HG03439 (cell line): ENCODE results near the gene MTHFD1L.

ENCODE experiments used
- ATAC-seq: cut with Tn5 transposase; IDR thresholded peaks from one replicate; pipeline ENCODE4 v1.9.1; 2021; ENCODE audit warnings: mild to moderate bottlenecking, moderate library complexity; ENCODE audit not compliant: unreplicated experiment

MTHFD1L gene

DNA sequence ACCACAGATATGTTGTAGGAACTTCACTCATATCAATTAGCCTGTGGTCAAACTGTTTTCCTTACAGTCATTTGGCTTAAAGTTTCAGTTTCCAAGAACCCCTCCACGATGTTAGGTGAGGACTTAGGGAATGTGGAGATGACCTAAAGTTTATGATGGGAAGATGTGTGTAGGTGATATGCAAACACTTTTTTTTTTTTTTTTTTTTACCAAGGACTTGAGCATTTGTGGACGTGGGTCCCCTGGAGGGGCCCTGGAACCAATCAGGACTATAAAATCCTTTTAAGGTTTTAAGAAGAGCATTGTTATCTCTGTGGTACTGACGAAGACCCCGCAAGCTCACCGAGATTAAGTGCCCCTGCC is 478 bp upstream of the MTHFD1L start:
- ATAC-seq, result peak; percentile 1

DNA sequence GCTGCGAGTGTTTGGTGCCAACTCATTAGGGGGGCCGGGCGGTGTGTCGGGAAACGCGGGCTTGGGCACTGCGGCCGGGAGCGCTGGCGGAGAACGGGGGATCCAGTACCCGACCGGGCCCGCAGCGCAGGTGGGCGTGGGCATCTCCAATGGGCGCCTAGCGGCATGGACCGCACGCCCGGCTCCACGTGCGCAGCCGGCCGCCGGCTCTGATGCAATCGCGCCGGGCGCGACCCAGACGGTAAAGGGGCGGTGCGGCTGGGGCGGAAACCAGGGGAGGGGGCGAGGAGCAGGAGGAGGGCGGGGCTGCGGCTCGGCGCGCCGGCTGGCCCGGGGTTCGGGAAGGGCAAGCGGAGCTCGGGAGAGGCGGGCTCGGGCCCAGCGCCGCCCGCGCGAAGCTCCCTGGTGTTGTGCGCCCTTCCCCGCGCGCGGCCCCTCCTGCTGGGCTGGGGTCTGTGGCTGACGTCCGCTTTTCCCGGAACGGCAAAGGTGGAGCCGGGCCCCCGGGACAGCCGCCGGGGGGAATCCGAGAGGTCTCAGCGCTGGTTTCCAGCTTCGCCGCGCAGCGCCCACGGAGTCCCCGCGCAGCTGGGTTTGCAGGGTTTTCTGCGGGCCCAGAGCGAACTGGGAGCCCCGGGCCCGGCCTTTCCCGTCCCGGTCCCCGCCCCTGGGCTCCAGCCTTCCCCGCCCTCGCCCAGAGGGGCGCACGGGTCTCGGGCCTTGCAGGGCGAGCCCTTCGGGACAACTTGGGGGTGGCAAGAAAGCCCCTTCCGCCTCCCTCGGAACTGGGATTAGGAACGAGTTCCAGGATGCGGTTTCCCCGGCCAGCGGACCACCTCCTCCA is 867 bp downstream of the MTHFD1L start:
- ATAC-seq, result peak; percentile 74

DNA sequence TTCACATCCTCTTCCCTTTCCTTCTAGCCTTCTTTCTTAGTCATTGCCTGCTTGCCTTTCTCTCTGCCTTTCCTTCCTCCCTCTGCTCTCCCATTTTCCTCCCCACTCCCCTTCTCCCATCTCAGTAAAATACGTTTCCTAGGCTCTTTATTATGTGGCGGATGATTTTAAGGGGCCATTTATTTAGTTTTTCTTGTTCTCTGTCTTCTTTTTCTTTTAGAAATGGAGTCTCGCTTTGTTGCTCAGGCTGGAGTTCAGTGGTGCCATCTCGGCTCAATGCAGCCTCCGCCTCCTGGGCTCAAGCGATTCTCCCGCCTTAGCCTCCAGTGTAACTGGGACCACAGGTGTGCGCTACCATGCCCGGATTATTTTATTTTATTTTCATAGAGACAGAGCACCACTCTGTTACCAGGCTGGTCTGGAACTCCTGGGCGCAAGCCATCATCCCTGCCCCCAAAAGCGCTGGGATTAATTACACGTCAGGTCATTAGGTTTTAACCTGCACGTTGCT is 1.5 kb downstream of the MTHFD1L start:
- no peak for ATAC-seq

DNA sequence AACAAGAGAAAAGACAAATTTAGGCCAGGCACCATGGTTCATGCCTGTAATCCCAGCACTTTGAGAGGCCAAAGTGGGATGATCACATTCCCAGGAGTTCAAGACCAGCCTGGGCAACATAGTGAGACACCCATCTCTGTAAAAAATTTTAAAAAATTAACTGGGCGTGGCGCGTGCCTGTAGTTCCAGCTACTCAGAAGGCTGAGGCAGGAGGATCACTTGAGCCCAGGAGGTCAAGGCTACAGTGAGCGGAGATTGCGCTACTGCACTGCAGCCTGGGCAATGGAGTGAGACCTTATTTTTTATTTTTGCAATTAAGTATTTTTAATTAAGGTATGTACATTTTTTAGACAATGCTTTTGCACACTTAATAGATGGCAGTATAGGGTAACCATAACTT is 3.3 kb downstream of the MTHFD1L start:
- no peak for ATAC-seq

DNA sequence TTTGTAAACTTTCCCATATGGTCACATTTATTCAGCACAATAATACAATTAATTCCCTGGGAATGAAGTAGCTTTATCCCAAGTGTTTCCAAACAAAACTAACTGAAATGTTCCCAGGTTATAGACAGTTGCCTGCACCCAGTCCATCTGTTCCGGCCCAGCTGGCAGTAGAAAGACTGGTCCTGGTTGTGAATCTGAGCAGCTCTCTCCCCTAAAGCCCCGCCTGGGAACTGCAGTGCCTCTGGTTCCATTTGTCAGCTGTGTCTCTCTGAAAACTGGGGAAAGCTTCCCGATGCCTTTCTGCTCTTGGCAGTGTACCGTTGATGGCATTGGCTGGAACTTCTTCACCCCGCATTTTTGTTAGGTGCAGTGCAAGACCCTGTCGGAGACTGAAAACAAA is 8.7 kb downstream of the MTHFD1L start:
- ATAC-seq, result no peak

DNA sequence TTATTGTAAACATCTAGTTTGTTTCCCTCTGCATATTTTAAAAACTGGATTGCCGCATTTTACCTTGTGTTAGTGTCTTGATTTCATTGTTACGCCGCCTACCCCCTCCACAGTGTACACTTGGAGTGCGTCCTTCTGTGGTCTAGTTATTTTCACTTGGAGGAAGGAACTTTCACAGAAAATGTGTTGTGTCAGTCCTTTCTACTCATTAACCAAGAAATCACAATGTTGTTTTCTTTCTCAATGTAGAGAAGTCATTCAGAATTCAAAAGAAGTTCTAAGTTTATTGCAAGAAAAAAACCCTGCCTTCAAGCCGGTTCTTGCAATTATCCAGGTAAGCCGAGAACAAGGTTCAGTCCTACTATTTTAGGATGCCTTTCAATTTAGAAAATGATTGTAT is 10.3 kb downstream of the MTHFD1L start:
- ATAC-seq, result no peak

DNA sequence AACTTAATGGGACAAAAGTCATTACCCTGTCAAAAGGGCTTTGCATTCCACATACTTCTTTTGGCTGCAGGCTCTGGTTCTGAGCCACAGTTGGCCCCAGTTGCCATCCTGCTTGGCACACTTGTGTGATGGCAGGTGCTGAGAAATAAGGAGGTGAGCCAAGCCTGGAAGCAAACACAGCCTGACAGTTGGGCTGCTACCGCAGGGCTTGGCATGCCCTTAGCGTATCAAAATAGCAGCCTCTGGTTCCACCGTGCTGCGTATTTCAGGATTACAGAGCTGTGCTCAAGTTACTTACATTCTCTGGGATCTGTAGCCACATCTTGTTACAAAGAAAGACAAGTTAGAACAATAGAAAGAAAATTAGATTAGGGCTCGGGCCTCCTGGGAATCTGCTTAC is 11.1 kb downstream of the MTHFD1L start:
- ATAC-seq, result no peak

DNA sequence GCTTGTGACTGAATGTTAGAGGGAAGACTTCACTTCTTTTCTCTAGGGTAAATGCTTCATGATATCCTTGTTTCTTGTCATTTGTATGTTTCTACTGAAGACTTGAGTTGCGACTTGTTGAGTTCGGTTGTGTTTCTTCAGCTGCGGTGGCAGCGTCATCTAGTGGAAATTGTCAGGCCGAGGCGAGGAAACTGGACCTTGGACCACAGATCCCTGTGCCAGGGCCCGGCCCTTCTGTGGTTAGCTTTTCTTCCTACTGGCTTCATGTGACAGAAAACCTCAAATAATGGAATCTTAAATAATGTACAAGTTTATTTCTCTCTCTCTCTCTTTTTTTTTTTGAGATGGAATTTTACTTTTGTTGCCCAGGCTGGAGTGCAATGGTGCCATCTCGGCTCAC is 12.4 kb downstream of the MTHFD1L start:
- no peak for ATAC-seq

DNA sequence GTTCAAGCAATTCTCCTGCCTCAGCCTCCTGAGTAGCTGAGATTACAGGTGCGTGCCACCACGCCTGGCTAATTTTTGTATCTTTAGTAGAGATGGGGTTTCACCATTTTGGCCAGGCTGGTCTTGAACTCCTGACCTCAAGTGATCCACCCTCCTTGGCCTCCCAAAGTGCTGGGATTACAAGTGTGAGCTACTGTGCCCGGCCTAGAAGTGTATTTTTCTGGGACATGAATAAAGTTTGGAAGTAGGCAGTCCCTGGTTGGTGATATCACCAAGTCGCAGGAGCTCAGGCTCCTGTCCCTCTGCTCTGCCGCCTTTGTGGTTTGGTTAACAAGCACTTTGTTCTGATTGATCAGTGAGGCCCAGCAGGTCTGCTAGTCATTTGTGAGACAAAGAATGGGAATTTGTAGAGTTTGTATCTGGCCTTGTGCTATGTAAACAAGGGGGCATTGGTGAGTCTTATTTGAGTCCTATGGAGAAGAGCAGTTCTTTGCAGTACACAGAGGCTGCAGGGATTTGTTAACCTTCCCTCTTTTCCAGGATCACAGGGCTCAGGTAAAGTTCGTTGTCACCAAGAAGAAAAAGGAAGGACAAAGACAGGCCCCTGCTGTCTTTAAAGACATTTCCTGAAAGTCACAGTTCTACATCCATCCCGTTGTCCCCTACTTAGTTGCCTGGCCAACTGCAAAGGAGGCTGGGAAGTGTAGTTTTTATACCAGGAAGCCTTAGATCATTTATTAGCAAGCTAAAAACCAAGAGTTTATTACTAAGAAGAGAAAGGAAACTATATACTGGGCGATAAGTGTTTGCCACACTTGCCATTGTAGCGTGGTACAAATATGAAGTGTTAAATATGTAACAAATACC is 13.1 kb downstream of the MTHFD1L start:
- ATAC-seq, result no peak

DNA sequence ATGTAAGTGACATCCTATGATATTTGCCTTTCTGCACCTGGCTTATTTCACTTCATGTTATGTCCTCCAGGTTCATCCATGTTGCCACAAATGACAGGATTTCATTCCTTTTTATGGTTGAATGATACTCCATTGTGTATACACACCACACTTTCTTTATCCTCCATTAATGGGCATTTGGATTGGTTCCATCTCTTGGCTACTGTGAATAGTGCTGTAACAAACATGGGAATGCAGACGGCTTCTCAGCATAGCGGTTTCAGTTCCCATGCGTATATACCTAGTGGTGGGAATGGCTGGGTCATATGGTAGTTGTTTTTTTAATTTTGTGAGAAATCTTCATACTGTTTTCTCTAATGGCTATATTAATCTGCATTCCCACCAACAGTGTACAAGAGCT is 14.8 kb downstream of the MTHFD1L start:
- ATAC-seq, result no peak

DNA sequence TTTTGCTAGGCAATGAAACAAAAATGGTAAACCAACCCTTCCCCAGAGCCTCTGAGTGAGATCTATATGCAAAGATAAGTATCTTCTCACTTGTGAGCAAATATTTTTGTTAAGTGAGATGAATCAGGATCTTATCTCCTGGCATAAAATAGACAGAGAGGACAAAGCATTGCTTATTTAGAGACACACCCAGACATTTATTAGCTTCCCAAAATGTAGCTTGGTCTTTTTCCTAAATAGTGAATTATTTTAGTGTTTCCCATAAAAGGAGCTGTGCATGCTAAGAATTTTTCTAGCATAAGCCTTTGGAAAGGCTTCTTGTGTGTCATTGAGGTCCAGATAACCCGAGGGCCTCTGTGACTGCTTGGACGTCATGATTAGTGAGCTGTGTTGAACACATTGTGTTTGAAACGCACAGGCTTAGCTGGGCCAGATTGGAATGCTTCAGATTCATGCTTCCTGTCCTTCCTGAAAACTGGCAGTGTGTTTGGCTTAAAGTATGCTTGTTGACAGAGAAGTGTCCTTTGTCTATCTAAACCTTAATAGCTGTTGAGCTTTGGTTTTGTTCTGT is 16.5 kb downstream of the MTHFD1L start:
- ATAC-seq, result no peak

DNA sequence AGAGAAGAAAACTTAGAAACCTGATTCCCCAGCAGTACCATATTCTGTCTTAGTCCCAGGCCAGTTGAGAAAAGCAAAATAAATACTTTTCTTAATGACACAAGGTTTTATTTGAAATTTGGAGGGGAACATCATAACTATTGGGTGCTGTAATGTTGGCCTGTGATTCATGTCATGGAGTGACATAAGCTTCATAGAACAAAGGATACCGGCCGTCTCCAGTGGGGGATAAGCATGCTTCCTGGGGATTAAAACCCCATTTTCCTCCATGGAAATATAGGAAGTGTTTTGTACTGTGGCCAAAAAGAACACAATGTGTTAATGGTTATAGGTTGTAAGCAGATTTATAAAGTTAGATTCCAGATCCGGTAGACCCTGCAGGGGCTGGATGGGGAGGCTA is 18.0 kb downstream of the MTHFD1L start:
- no peak for ATAC-seq

DNA sequence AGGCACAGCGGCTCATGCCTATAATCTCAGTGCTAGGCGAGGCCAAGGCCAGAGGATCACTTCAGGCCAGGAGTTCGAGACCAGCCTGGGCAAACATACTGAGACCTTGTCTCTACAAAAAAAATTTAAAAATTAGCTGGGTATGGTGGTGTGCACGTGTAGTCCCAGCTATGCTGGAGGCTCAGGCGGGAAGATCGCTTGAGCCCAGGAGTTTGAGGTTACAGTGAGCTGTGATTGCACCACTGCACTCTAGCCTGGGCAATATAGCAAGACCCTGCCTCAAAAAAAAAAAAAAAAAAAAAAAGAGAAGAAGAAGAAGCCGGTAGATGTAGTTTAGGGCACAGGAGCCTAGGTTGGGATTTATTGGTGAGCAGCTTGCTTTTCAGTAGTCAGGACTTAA is 20.7 kb downstream of the MTHFD1L start:
- ATAC-seq, result no peak

DNA sequence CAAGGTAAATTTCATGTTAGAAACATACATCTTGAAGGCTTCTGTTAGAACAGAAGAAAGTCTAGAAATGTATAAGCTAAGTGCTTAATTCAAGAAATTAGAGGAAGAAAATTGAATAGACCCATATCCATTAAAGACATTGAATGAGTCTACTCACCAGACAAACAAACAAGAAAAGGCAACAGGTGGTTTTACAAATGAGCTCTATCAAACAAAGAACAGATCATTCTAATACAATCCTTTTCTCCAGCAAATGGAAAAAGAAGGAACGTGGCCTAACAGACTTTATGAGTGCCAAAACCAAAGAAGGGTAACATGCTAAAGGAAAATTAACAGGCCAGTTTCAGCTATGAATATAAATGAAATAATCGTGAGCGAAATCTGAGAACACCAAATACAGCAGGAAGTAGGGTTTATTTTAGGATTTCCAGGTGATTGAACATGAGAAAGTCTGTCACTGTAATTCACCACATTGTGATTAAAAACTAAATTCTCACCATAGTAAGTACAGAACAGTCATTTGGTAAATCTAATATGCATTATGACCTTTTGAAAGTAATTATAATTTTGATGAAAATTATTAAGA is 22.6 kb downstream of the MTHFD1L start:
- no peak for ATAC-seq

DNA sequence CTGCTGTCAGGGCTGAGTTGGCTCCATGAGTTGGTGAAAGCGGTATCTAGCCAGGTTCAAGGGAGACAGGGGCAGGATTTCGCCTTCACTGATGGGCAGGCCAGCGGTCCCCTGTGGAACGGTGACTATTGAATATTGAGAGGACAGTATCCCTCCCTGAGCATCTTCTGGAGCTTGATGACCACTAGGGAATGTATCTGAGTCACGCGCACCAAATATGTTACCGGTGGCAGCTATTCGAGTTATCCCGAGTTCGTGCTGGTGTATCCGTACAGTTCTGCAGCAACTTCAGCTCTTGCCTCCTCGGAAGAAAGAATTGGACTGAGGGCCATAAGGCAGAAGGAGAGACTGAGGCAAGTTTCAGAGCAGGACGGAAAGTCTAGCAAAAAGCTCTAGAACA is 24.8 kb downstream of the MTHFD1L start:
- ATAC-seq, result no peak

DNA sequence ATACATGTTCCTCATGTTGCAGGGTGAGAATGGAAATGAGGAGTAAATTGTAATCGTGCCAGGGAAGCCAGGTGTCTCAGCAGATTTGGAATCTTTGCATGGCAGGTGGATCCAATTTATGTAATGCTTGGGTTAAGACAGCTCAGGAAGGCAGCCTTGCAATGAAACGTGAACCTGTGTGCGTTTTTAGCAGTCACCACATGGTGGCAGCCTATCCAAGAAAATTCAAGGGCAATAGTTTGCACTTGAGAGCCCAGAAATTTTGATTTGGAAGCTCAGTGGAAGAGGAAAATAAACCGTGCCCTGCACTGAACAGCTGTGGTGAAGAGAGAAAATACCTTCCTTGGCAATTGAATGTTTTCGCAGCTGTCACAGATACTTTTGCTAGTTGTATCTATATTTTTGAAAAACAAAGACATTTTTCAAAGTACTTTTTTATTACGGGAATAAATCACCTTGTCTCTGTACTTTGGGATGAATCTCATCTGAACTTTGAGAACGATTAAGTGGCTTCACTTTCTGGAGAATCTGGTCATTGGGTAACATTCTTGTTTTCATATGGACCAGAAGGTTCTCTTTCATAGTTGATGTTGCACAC is 26.5 kb downstream of the MTHFD1L start:
- ATAC-seq, result peak; percentile 46

DNA sequence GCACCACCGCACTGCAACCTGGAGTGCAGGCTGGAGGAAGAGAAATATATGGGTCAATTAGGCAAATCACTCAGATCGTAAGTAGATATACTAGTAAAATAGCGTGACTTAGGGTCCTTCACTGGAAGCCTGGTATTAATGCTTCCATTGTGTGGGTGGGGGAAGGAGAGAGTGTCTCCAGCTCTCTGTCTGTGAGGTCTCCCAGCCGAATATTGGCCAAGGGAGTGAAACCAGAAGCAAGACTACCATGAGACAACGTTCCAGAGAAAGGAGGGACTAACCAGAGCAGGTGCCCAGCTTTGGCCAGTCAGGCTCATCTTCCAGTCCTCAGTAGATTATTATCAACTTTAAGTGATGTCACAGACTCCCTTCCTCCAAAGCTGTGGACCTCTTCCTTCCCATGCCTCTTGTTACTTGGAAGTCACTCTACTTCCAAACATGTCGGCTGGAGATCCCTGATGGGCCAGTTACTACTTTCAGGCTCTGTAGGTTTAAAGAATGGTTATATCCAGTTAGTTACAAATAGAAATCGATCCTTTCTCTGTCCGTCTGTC is 28.8 kb downstream of the MTHFD1L start:
- no peak for ATAC-seq

DNA sequence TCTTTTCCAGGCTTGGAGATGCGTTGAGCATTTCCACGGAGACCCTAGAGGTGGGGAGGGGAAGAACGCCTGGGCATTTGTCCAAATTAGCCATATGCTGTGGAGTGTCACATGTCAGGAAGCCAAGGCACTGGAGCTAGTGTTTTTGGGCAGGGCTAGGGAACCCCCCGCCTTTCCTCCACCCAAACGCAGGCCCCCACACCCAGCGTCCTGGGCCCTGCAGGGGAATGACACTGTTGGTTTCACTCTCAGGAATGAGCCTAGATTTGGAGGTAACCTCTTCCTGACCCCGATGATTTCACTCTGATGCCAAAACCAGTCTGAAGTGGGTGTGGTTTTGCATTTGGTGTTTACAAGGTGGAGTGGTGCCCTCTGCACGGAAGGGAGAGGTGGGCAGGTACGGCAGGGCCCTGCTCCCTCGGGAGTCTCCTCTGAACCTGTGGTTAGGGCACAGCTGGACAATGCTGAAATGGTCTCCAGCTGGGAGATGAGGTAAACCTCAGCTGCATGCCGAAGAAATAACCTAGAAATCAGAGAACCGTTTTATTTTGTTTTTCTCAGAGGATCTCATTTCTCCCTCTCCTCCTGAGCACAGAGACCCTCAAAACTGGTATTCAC is 29.5 kb downstream of the MTHFD1L start:
- ATAC-seq, result peak; percentile 52

DNA sequence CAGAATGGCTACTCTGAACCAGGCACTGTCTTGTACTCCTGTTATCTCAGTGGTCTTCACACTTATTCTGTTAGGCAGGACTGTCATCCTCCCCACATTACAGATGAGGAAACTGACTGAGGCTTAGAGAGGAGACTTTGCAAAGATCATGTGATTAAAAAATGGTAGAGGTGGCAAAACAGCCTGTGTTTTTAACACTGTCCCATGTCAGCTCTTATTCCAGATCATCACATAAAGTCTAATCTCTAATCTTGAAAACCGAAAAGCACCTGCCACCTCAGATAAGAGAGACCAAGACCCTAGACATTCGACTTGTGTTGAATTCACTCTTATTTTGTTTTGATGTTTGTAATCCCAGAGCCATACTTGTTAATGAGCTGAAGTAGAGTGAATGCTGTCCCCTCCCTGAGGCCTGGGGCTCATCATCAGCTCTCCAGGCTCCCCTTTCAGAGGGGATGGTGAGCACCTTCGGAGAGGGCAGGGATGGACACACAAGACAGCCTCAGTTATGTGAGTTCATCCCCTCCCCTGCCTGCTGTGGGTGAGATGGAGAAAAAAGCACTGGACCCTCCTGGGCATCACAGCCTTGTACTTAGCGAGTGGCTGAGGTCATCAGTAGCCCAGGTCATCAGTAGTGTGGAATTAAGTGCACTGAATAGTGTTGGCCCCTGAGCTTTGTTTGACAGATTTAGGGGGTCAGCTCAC is 30.6 kb downstream of the MTHFD1L start:
- no peak for ATAC-seq
